Uterus (tissue), 2 donors: ENCODE results near the gene LCMT1.

Experiments used
- POLR2A ChIP-seq, 2 donors: fragments of 450-650 bp; IDR thresholded peaks; one replicate each; pipeline ENCODE4 v1.6.1; 2016; ENCODE audit warnings: antibody characterized with exemption in 2 of 2, mild to moderate bottlenecking in 1 of 2, moderate library complexity in 1 of 2
- TF ChIP-seq, protein P1 (sequence below), 4 experiments: fragments of 200-600 bp in 2 of 4; fragments of 450-650 bp in 2 of 4; sonication (generic) in 2 of 4; IDR thresholded peaks; one replicate each; pipeline ENCODE4 v1.5.1; 2016 to 2019; ENCODE audit warnings: antibody characterized with exemption in 4 of 4, mild to moderate bottlenecking in 2 of 4, moderate library complexity in 1 of 4

DNA sequence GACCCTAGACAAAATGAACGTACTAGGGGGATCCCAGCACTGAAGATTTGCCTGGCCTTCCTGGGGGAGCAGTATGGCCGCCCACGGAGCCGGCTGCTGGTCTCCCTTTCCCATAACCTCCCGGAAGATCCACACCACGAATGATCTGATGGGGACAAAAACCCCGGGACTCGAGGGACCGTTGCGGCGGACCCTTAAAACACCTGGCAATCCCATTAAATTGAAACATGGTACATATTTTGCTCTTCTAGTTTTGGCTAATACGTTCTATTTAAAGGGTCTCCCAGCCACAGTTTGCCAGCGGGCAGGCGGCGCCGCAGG is 45.2 kb upstream of the LCMT1 start:
- TF ChIP-seq, protein P1, sequence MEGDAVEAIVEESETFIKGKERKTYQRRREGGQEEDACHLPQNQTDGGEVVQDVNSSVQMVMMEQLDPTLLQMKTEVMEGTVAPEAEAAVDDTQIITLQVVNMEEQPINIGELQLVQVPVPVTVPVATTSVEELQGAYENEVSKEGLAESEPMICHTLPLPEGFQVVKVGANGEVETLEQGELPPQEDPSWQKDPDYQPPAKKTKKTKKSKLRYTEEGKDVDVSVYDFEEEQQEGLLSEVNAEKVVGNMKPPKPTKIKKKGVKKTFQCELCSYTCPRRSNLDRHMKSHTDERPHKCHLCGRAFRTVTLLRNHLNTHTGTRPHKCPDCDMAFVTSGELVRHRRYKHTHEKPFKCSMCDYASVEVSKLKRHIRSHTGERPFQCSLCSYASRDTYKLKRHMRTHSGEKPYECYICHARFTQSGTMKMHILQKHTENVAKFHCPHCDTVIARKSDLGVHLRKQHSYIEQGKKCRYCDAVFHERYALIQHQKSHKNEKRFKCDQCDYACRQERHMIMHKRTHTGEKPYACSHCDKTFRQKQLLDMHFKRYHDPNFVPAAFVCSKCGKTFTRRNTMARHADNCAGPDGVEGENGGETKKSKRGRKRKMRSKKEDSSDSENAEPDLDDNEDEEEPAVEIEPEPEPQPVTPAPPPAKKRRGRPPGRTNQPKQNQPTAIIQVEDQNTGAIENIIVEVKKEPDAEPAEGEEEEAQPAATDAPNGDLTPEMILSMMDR (IDR thresholded peaks at IDR 0.05) = no peak
- TF ChIP-seq POLR2A (IDR thresholded peaks at IDR 0.05) = no peak
